HEK293 (cell line): ENCODE measurements around the gene PIANP.

Experiments used
- GLIS1 ChIP-seq: fragments of 450-650 bp; formaldehyde crosslinking; IDR thresholded peaks from 2 replicates; pipeline ENCODE4 v1.5.1; 2016; ENCODE audit warnings: missing biosample characterization, missing genetic modification characterization
- HOXC10 ChIP-seq: sonication (generic); formaldehyde crosslinking; IDR thresholded peaks from 2 replicates; pipeline ENCODE4 v1.8.1; 2023; ENCODE audit warnings: mild to moderate bottlenecking, missing genetic modification reagents
- KLF16 ChIP-seq: fragments of 450-650 bp; formaldehyde crosslinking; IDR thresholded peaks from 2 replicates; pipeline ENCODE4 v1.5.1; 2017; ENCODE audit warnings: missing biosample characterization, missing genetic modification characterization
- PRDM4 ChIP-seq: fragments of 450-650 bp; formaldehyde crosslinking; IDR thresholded peaks from 2 replicates; pipeline ENCODE4 v1.5.1; 2017; ENCODE audit warnings: missing biosample characterization, missing genetic modification characterization
- PRDM6 ChIP-seq: fragments of 450-650 bp; formaldehyde crosslinking; IDR thresholded peaks from 2 replicates; pipeline ENCODE4 v1.5.1; 2017; ENCODE audit warnings: missing biosample characterization, missing genetic modification characterization
- TRIM28 ChIP-seq: IDR thresholded peaks from 2 replicates; pipeline ENCODE4 v1.6.1; 2011; ENCODE audit warnings: low read length, control low read depth, borderline replicate concordance
- ZBTB7A ChIP-seq: fragments of 450-650 bp; formaldehyde crosslinking; IDR thresholded peaks from 2 replicates; pipeline ENCODE4 v1.5.1; 2016; ENCODE audit warnings: low read depth, missing biosample characterization, missing genetic modification characterization
- ZEB2 ChIP-seq: fragments of 450-650 bp; formaldehyde crosslinking; IDR thresholded peaks from 2 replicates; pipeline ENCODE4 v1.5.1; 2016; ENCODE audit warnings: missing biosample characterization, missing genetic modification characterization
- ZNF10 ChIP-seq: fragments of 450-650 bp; formaldehyde crosslinking; IDR thresholded peaks from 2 replicates; pipeline ENCODE4 v1.5.1; 2017; ENCODE audit warnings: missing biosample characterization, missing genetic modification characterization
- ZNF155 ChIP-seq: fragments of 450-650 bp; formaldehyde crosslinking; IDR thresholded peaks from 2 replicates; pipeline ENCODE4 v1.5.1; 2016; ENCODE audit warnings: missing biosample characterization, missing genetic modification characterization
- ZNF184 ChIP-seq: fragments of 450-650 bp; IDR thresholded peaks from 2 replicates; pipeline ENCODE4 v1.5.1; 2018; ENCODE audit warnings: missing biosample characterization, mild to moderate bottlenecking, missing genetic modification characterization
- ZNF324 ChIP-seq: fragments of 450-650 bp; formaldehyde crosslinking; IDR thresholded peaks from 2 replicates; pipeline ENCODE4 v1.5.1; 2016; ENCODE audit warnings: missing biosample characterization, missing genetic modification characterization
- ZNF514 ChIP-seq: fragments of 450-650 bp; formaldehyde crosslinking; IDR thresholded peaks from 2 replicates; pipeline ENCODE4 v1.5.1; 2016; ENCODE audit warnings: missing biosample characterization, missing genetic modification characterization
- ZNF518A ChIP-seq: fragments of 450-650 bp; formaldehyde crosslinking; conservative IDR thresholded peaks from 2 replicates; pipeline ENCODE4 v1.5.1; 2016; ENCODE audit warnings: low read depth, missing biosample characterization, missing genetic modification characterization
- ZNF561 ChIP-seq: fragments of 450-650 bp; IDR thresholded peaks from 2 replicates; pipeline ENCODE4 v1.5.1; 2018; ENCODE audit warnings: missing biosample characterization, missing genetic modification characterization, borderline replicate concordance
- ZNF600 ChIP-seq: fragments of 450-650 bp; formaldehyde crosslinking; IDR thresholded peaks from 2 replicates; pipeline ENCODE4 v1.5.1; 2016; ENCODE audit warnings: missing biosample characterization, missing genetic modification characterization
- ZNF623 ChIP-seq: fragments of 450-650 bp; formaldehyde crosslinking; IDR thresholded peaks from 2 replicates; pipeline ENCODE4 v1.5.1; 2016; ENCODE audit warnings: missing biosample characterization, missing genetic modification characterization
- ZNF660 ChIP-seq: fragments of 450-650 bp; IDR thresholded peaks from 2 replicates; pipeline ENCODE4 v1.5.1; 2018; ENCODE audit warnings: missing biosample characterization, mild to moderate bottlenecking, missing genetic modification characterization
- ZNF777 ChIP-seq: fragments of 450-650 bp; formaldehyde crosslinking; IDR thresholded peaks from 2 replicates; pipeline ENCODE4 v1.5.1; 2017; ENCODE audit warnings: missing biosample characterization, missing genetic modification characterization, borderline replicate concordance
- ZNF843 ChIP-seq: fragments of 450-650 bp; formaldehyde crosslinking; IDR thresholded peaks from 2 replicates; pipeline ENCODE4 v1.5.1; 2016; ENCODE audit warnings: missing biosample characterization, missing genetic modification characterization
- ZSCAN23 ChIP-seq: fragments of 450-650 bp; formaldehyde crosslinking; IDR thresholded peaks from 2 replicates; pipeline ENCODE4 v1.5.1; 2016; ENCODE audit warnings: missing biosample characterization, missing genetic modification characterization
- TF ChIP-seq, protein P1 (sequence below): fragments of 450-650 bp; formaldehyde crosslinking; IDR thresholded peaks from 2 replicates; pipeline ENCODE4 v1.5.1; 2016; ENCODE audit warnings: missing biosample characterization, missing genetic modification characterization
- TF ChIP-seq, protein P2 (sequence below): fragments of 450-650 bp; formaldehyde crosslinking; IDR thresholded peaks from 2 replicates; pipeline ENCODE4 v1.5.1; 2016; ENCODE audit warnings: missing biosample characterization, missing genetic modification characterization
- TF ChIP-seq, protein P3 (sequence below): fragments of 450-650 bp; formaldehyde crosslinking; conservative IDR thresholded peaks from 2 replicates; pipeline ENCODE4 v1.5.1; 2016; ENCODE audit warnings: low read depth, missing biosample characterization, missing genetic modification characterization

The PIANP gene

DNA sequence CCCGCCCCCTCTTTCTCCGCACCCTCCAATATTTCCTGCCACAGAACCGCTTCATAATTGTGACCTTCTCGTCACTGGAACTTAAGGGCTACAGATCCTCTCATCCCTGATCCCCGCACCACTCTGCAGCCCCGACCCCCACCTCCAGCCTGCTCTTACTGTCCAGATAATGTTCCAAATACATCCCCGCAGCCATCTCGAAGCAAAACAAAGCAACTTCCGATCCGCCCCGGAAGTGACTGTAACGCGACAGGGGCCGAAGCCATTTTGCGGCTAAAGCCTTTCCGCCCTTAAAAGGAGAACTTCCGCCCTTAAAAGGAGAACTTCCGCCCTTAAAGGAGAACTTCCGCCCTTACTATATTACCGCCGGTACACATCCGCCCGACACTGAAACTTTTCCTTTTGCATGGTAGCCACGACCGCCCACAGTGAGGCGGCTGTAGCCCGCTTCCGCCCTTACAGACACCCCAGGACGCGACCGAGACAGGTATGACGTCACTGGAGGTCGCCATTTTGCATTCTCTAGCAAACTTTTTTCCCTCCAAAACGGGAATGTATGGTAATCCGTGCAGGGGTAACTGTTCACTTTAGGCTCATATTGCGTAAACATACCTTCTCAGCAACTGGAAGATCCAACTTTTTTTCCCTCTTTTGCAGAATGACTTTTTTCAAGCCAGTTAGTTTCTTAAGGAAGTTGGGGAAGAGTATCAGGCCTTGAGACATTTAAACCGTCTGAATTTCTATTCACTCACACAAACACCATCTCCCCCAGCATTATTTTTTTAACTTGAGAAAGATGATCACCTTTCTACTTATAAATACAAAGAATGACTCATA is 37.5 kb downstream of the PIANP start, which contains the start of gene ING4 (continued):
- TF ChIP-seq ZNF561 (tag by site-specific recombination) (peak; percentile 95), ZNF10 (tag by site-specific recombination) (0 out of 2 replicates have a peak, but pooled peaks have one; percentile 34), ZNF843 (tag by site-specific recombination) (peak; percentile 54; the same call in 1 of the 2 replicates), ZNF600 (tag by site-specific recombination) (peak; percentile 44), ZNF184 (tag by site-specific recombination) (0 out of 2 replicates have a peak, but pooled peaks have one; percentile 66), ZNF777 (tag by site-specific recombination) (no peak), PRDM4 (tag by site-specific recombination) (peak; percentile 55; the same call in 1 of the 2 replicates), ZSCAN23 (tag by site-specific recombination) (no peak; the same call in 1 of the 2 replicates), ZBTB7A (tag by site-specific recombination) (no peak), ZNF324 (tag by site-specific recombination) (peak; percentile 83), ZNF518A (tag by site-specific recombination) (peak; percentile 100), ZNF660 (tag by site-specific recombination) (peak; percentile 91), ZNF623 (tag by site-specific recombination) (peak; percentile 42; the same call in 1 of the 2 replicates), GLIS1 (tag by site-specific recombination) (peak; percentile 82), TRIM28 (peak; percentile 61; the same call in 1 of the 2 replicates), ZNF514 (tag by site-specific recombination) (no peak), HOXC10 (0 out of 2 replicates have a peak, but pooled peaks have one; percentile 52), PRDM6 (peak; percentile 26; the same call in 1 of the 2 replicates), ZEB2 (tag by site-specific recombination) (peak; percentile 92), KLF16 (tag by site-specific recombination) (peak; percentile 88), ZNF155 (no peak)
- TF ChIP-seq, protein P1, sequence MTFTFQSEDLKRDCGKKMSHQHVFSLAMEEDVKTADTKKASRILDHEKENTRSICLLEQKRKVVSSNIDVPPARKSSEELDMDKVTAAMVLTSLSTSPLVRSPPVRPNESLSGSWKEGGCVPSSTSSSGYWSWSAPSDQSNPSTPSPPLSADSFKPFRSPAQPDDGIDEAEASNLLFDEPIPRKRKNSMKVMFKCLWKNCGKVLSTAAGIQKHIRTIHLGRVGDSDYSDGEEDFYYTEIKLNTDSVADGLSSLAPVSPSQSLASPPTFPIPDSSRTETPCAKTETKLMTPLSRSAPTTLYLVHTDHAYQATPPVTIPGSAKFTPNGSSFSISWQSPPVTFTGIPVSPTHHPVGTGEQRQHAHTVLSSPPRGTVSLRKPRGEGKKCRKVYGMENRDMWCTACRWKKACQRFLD (tag by site-specific recombination): no peak
- TF ChIP-seq, protein P2, sequence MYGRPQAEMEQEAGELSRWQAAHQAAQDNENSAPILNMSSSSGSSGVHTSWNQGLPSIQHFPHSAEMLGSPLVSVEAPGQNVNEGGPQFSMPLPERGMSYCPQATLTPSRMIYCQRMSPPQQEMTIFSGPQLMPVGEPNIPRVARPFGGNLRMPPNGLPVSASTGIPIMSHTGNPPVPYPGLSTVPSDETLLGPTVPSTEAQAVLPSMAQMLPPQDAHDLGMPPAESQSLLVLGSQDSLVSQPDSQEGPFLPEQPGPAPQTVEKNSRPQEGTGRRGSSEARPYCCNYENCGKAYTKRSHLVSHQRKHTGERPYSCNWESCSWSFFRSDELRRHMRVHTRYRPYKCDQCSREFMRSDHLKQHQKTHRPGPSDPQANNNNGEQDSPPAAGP (tag by site-specific recombination): peak; percentile 82
- TF ChIP-seq, protein P3, sequence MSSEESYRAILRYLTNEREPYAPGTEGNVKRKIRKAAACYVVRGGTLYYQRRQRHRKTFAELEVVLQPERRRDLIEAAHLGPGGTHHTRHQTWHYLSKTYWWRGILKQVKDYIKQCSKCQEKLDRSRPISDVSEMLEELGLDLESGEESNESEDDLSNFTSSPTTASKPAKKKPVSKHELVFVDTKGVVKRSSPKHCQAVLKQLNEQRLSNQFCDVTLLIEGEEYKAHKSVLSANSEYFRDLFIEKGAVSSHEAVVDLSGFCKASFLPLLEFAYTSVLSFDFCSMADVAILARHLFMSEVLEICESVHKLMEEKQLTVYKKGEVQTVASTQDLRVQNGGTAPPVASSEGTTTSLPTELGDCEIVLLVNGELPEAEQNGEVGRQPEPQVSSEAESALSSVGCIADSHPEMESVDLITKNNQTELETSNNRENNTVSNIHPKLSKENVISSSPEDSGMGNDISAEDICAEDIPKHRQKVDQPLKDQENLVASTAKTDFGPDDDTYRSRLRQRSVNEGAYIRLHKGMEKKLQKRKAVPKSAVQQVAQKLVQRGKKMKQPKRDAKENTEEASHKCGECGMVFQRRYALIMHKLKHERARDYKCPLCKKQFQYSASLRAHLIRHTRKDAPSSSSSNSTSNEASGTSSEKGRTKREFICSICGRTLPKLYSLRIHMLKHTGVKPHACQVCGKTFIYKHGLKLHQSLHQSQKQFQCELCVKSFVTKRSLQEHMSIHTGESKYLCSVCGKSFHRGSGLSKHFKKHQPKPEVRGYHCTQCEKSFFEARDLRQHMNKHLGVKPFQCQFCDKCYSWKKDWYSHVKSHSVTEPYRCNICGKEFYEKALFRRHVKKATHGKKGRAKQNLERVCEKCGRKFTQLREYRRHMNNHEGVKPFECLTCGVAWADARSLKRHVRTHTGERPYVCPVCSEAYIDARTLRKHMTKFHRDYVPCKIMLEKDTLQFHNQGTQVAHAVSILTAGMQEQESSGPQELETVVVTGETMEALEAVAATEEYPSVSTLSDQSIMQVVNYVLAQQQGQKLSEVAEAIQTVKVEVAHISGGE: peak; percentile 98
